COLO829 (cell line): Measurements from ENCODE around the gene FYTTD1.

Experiments used
- DNase-seq: peaks from one replicate; pipeline ENCODE4 v3.0.0; 2012; ENCODE audit warnings: low spot score

The FYTTD1 gene

GRCh38 chr3:197791892-197792647 is 42.4 kb downstream of the FYTTD1 start:
- peak; percentile 28 for DNase-seq

- DNase-seq = no peak
Measured at GRCh38 chr3:197793247-197793646, 43.6 kb downstream of the FYTTD1 start.

- no peak for DNase-seq
Measured at GRCh38 chr3:197794115-197794514, 44.4 kb downstream of the FYTTD1 start.

- DNase-seq = no peak
Measured at GRCh38 chr3:197795200-197795599, 45.5 kb downstream of the FYTTD1 start.

GRCh38 chr3:197796087-197796486 is 46.4 kb downstream of the FYTTD1 start:
- no peak for DNase-seq

- DNase-seq = no peak
Measured at GRCh38 chr3:197798863-197799262, 49.2 kb downstream of the FYTTD1 start.

- DNase-seq = no peak
Measured at GRCh38 chr3:197800379-197800778, 50.7 kb downstream of the FYTTD1 start.

- no peak for DNase-seq
Measured at GRCh38 chr3:197801891-197802778, 52.5 kb downstream of the FYTTD1 start.

- no peak for DNase-seq
Measured at GRCh38 chr3:197802779-197803459, 53.2 kb downstream of the FYTTD1 start.

- DNase-seq = no peak
Measured at GRCh38 chr3:197804511-197804910, 54.8 kb downstream of the FYTTD1 start.

GRCh38 chr3:197807969-197808587 is 58.4 kb downstream of the FYTTD1 start:
- no peak for DNase-seq

- no peak for DNase-seq
Measured at GRCh38 chr3:197809356-197810020, 59.8 kb downstream of the FYTTD1 start.

GRCh38 chr3:197810901-197811300 is 61.2 kb downstream of the FYTTD1 start:
- DNase-seq = peak; percentile 63

GRCh38 chr3:197811343-197811742 is 61.7 kb downstream of the FYTTD1 start:
- peak; percentile 96 for DNase-seq

- DNase-seq = no peak
Measured at GRCh38 chr3:197814372-197814771, 64.7 kb downstream of the FYTTD1 start.

- no peak for DNase-seq
Measured at GRCh38 chr3:197820550-197821335, 71.1 kb downstream of the FYTTD1 start.

- no peak for DNase-seq
Measured at GRCh38 chr3:197829397-197830045, 79.8 kb downstream of the FYTTD1 start.

- no peak for DNase-seq
Measured at GRCh38 chr3:197830308-197830966, 80.8 kb downstream of the FYTTD1 start.

GRCh38 chr3:197830967-197831313 is 81.3 kb downstream of the FYTTD1 start:
- DNase-seq = no peak
